ENCODE results near the gene GPALPP1.
"Not testable (repeated sequence)": the region's sequence is repeated elsewhere in the genome, so short reads cannot be mapped to it uniquely, and the experiment has no call there.

The GPALPP1 gene

DNA sequence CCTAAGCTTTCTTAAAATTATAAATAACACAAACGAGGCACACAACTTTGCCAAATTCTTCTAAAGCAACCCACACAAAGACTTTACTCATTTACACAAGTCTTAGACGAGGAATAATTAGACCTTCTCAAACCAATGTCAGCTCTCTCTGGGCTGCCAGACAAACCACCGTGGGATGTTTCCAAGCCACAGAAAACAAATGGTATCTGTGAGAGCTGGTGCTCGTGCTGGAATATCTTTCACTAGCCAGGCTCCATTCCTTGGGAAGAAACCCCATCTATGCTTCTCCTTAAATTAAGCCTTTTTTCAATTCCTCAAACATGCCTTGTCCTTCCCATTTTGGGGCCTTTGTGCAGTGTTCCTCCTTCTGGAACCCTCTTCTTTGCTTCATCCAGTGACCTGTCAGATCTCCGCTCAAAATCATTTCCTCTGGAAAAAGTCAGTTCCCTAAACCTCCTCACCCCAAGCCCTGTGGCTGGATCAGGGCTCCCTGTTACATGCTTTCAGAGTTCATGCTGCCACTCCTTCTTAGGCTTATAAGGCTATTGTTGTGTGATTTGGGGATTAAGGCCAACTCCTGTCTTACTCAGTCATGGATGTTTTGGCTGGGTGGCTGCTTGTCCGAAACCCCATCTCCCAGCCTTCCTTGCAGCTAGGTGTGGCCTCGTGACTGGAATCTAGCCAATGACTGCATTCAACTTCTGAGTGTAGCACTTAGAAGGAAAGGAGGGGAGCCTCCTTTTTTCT is 66.7 kb downstream of the GPALPP1 start:
- no peak overlapping the region for H3K4me3 ChIP-seq (ENCODE audit: control insufficient read depth, low read depth, low read length)
- DNase-seq (ENCODE audit: low read depth): peak; percentile 46
- TF ChIP-seq, protein P1, sequence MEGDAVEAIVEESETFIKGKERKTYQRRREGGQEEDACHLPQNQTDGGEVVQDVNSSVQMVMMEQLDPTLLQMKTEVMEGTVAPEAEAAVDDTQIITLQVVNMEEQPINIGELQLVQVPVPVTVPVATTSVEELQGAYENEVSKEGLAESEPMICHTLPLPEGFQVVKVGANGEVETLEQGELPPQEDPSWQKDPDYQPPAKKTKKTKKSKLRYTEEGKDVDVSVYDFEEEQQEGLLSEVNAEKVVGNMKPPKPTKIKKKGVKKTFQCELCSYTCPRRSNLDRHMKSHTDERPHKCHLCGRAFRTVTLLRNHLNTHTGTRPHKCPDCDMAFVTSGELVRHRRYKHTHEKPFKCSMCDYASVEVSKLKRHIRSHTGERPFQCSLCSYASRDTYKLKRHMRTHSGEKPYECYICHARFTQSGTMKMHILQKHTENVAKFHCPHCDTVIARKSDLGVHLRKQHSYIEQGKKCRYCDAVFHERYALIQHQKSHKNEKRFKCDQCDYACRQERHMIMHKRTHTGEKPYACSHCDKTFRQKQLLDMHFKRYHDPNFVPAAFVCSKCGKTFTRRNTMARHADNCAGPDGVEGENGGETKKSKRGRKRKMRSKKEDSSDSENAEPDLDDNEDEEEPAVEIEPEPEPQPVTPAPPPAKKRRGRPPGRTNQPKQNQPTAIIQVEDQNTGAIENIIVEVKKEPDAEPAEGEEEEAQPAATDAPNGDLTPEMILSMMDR (IDR thresholded peaks at IDR 0.05; ENCODE audit: control insufficient read depth, insufficient read depth, low read depth, low read length, missing control alignments): no peak

DNA sequence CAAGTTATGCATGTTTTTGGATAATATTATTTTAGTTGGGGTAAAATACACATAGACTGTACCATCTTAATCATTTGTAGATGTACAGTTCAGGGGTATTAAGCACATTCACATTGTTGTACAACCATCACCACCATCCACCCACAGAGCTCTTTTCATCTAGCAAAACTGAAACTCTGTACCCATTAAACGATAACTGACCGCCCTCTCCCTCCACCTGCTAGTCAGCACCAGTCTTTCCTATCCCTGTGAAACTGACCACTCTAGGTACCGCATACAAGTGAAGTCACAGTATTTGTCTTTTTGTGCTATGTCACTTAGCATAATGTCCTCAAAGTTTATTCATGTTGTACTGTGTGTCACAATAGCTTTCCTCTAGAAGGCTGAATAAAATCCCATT is 70.7 kb downstream of the GPALPP1 start:
- TF ChIP-seq, protein P1 (IDR thresholded peaks at IDR 0.05; ENCODE audit: control insufficient read depth, insufficient read depth, low read depth, low read length, missing control alignments): no peak
- H3K4me3 ChIP-seq (ENCODE audit: control insufficient read depth, low read depth, low read length): no peak overlapping the region
- no peak for DNase-seq (ENCODE audit: low read depth)

DNA sequence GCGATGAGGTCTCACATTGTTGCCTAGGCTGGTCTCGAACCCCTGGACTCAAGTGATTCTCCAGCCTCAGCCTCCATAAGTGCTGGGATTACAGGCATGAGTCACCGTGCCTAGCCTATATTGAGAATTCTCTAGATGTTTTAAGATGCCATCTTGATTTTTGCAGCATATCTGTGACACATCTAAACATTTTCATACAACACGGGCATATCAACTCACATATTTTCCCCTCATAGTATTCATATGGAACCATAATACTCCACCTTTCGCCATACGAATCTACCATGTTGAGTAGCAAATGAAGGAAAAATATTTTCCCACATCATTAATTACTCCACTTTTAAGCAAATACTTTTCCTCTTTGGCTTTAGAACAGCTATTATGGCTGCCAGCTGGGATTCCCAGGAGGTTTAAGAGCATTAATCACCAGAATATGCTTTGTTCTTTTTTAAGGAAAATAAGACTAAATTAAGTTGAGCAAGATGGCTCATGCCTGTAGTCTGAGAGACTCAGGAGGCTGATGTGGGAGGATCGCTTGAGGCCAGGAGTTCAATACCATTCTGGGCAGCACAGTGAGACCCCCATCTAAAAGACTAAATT is 74.0 kb downstream of the GPALPP1 start:
- H3K4me3 ChIP-seq (ENCODE audit: control insufficient read depth, low read depth, low read length): no peak overlapping the region
- TF ChIP-seq, protein P1 (IDR thresholded peaks at IDR 0.05; ENCODE audit: control insufficient read depth, insufficient read depth, low read depth, low read length, missing control alignments): no peak
- DNase-seq (ENCODE audit: low read depth): no peak

DNA sequence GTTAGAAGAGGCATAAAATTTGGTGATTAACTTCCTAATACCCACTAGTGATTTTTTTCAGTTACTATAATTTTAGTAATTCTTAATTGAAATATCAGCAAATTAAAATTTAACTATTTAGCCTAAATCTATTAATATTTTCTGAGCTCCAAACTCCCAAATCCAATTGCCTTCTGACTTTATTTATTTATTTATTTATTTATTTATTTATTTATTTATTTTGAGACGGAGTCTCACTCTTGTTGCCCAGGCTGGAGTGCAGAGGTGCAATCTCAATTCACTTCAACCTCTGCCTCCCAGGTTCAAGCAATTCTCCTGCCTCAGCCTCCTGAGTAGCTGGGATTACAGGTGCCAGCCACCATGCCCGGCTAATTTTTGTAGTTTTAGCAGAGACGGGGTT is 74.6 kb downstream of the GPALPP1 start:
- DNase-seq (ENCODE audit: low read depth); H3K4me3 ChIP-seq (ENCODE audit: control insufficient read depth, low read depth, low read length): not testable (repeated sequence)

DNA sequence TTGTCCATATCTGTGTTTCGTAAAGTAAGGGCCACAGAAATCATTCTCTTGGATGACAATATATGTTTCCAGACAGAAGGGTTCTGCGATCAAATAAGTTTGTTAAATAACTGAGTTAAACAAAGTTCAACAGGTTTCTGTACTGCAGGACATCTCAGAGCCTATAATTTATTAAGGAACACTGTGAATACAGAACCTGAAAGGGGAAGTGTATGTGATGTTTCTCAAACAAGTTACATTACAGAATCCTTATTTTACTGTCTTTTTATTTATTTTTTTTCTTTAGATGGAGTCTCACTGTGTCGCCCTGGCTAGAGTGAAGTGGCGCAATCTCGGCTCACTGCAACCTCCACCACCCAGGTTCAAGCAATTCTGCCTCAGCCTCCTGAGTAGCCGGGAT is 75.6 kb downstream of the GPALPP1 start:
- TF ChIP-seq, protein P1 (IDR thresholded peaks at IDR 0.05; ENCODE audit: control insufficient read depth, insufficient read depth, low read depth, low read length, missing control alignments): no peak
- DNase-seq (ENCODE audit: low read depth): no peak

DNA sequence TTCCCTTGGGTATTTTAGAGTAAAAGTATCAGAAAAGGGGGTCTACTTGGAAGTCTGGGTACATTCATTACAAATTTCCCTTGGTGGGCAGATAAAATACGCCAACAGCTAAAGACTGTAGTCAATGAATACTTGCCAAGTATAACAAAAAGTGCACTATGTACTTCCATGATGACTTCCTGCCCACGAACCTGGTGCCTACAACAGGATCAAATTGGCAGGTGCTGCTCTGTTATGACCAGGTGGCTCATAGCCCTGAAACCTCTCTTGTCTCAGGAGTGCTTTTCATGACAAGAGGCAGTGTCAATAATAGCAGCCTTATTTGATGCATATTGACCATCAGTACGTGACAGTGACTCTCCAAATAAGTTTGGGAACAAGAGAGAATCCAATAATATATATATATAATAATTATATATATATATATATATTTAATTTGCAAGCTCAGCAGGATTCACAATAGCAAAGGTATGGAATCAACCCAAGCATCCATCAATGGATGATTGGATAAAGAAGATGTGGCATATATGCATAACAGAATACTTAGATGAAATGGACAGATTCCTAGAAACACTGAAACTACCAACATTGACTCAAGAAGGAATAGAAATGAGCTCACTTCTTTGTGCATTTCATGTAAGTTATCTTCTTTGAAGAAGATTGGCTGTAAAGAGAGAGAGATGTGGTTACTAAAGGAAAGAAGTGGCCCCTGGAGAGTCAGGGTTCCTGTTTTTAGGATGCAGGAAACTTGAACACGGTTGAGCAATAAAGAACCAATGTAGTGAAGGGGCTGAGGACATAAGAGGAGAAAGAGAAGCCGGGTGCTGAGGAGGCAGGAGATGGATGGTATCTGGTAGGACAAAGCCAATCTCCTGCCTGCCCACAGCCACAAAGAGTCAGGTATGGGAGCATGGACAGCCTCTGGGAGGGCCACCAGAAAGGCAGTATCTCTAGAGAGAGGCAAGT is 79.0 kb downstream of the GPALPP1 start:
- DNase-seq (ENCODE audit: low read depth): no peak
- H3K4me3 ChIP-seq (ENCODE audit: control insufficient read depth, low read depth, low read length): no peak overlapping the region
- TF ChIP-seq, protein P1 (IDR thresholded peaks at IDR 0.05; ENCODE audit: control insufficient read depth, insufficient read depth, low read depth, low read length, missing control alignments): no peak

More for the DNA sequence above, 75.6 kb downstream of the GPALPP1 start:
- no peak overlapping the region for H3K4me3 ChIP-seq (ENCODE audit: control insufficient read depth, low read depth, low read length)
